ENCODE measurements around the gene TRANK1.

GRCh38 chr3:36924744-36925521 lies 19.9 kb downstream of the TRANK1 start:
- TF ChIP-seq, protein P1, sequence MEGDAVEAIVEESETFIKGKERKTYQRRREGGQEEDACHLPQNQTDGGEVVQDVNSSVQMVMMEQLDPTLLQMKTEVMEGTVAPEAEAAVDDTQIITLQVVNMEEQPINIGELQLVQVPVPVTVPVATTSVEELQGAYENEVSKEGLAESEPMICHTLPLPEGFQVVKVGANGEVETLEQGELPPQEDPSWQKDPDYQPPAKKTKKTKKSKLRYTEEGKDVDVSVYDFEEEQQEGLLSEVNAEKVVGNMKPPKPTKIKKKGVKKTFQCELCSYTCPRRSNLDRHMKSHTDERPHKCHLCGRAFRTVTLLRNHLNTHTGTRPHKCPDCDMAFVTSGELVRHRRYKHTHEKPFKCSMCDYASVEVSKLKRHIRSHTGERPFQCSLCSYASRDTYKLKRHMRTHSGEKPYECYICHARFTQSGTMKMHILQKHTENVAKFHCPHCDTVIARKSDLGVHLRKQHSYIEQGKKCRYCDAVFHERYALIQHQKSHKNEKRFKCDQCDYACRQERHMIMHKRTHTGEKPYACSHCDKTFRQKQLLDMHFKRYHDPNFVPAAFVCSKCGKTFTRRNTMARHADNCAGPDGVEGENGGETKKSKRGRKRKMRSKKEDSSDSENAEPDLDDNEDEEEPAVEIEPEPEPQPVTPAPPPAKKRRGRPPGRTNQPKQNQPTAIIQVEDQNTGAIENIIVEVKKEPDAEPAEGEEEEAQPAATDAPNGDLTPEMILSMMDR (IDR thresholded peaks at IDR 0.05; ENCODE audit: insufficient read depth, low read length, poor library complexity, severe bottlenecking) = no peak
- TF ChIP-seq EZH2phosphoT487 (conservative IDR thresholded peaks at IDR 0.05; ENCODE audit: low read length) = no peak
